ENCODE measurements around the gene RGS9. TPM values are rescaled to one million over a fixed set of nuclear protein-coding genes. Genes with fewer than 3 reads are reported as not detected.

Gene RGS9
- total RNA-seq, 1 experiment from 2014 or later: 0.49 TPM

DNA sequence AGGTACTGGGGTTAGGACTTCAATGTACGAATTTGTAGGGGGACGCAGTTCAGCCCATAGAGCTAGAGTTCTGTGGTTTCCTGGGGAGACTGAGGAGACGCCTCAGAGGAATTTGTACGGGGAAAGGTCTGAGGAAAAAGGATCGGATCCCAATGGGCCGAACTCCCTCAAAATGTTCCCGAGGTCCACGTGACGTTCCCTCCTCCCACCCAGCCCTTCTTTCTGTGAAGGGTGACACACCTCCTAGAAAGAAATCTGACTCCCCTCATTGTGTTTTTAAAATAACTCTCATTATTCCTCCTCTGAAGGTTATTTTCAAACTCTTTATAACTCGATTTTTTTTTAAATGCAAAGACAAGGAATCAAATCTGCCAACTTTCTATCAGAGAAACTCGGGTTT, 8.6 kb downstream of the RGS9 start:
- DNase-seq (ENCODE audit: unreplicated experiment): no peak
- Mint-ChIP-seq H3K4me1 (ENCODE audit: insufficient read depth, unreplicated experiment) (no peaks in the 10 kb centered on the region), H3K4me3 (ENCODE audit: unreplicated experiment) (no peak overlapping the region), H3K9me3 (ENCODE audit: unreplicated experiment) (no peaks in the 10 kb centered on the region), H3K27me3 (ENCODE audit: insufficient read depth, unreplicated experiment) (peaks cover 11% of the 10 kb centered on the region), H3K27ac (ENCODE audit: low read depth, unreplicated experiment) (no peak overlapping the region), H3K36me3 (ENCODE audit: insufficient read depth, unreplicated experiment) (no peaks in the 10 kb centered on the region)
- CTCF ChIA-PET: interaction anchor here (0.7 kb wide), 2 partner anchors 11 to 39 kb away, joined by 3 to 5 read pairs; no protein-coding TSS in a partner anchor
- intact Hi-C loops (cut with micrococcal nuclease): no loop called here
- TF ChIP-seq, protein P1, sequence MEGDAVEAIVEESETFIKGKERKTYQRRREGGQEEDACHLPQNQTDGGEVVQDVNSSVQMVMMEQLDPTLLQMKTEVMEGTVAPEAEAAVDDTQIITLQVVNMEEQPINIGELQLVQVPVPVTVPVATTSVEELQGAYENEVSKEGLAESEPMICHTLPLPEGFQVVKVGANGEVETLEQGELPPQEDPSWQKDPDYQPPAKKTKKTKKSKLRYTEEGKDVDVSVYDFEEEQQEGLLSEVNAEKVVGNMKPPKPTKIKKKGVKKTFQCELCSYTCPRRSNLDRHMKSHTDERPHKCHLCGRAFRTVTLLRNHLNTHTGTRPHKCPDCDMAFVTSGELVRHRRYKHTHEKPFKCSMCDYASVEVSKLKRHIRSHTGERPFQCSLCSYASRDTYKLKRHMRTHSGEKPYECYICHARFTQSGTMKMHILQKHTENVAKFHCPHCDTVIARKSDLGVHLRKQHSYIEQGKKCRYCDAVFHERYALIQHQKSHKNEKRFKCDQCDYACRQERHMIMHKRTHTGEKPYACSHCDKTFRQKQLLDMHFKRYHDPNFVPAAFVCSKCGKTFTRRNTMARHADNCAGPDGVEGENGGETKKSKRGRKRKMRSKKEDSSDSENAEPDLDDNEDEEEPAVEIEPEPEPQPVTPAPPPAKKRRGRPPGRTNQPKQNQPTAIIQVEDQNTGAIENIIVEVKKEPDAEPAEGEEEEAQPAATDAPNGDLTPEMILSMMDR (IDR thresholded peaks at IDR 0.05; ENCODE audit: unreplicated experiment): no peak
- POLR2A ChIA-PET: no interaction called here
- BruUV-seq (replicated peaks): no TSS peak

GRCh38 chr17:65147955-65148354, 10.8 kb downstream of the RGS9 start:
- H3K9me3 Mint-ChIP-seq (ENCODE audit: unreplicated experiment): no peaks in the 10 kb centered on the region
- no peak overlapping the region for H3K27ac Mint-ChIP-seq (ENCODE audit: low read depth, unreplicated experiment)
- POLR2A ChIA-PET: no interaction called here
- no peaks in the 10 kb centered on the region for H3K4me1 Mint-ChIP-seq (ENCODE audit: insufficient read depth, unreplicated experiment)
- TF ChIP-seq, protein P1 (IDR thresholded peaks at IDR 0.05; ENCODE audit: unreplicated experiment): no peak
- H3K4me3 Mint-ChIP-seq (ENCODE audit: unreplicated experiment): no peak overlapping the region
- no peaks in the 10 kb centered on the region for H3K36me3 Mint-ChIP-seq (ENCODE audit: insufficient read depth, unreplicated experiment)
- no peak for DNase-seq (ENCODE audit: unreplicated experiment)
- H3K27me3 Mint-ChIP-seq (ENCODE audit: insufficient read depth, unreplicated experiment): peaks cover 11% of the 10 kb centered on the region
- CTCF ChIA-PET: no interaction called here
- intact Hi-C loops (cut with micrococcal nuclease): no loop called here
- no TSS peak for BruUV-seq (replicated peaks)

DNA sequence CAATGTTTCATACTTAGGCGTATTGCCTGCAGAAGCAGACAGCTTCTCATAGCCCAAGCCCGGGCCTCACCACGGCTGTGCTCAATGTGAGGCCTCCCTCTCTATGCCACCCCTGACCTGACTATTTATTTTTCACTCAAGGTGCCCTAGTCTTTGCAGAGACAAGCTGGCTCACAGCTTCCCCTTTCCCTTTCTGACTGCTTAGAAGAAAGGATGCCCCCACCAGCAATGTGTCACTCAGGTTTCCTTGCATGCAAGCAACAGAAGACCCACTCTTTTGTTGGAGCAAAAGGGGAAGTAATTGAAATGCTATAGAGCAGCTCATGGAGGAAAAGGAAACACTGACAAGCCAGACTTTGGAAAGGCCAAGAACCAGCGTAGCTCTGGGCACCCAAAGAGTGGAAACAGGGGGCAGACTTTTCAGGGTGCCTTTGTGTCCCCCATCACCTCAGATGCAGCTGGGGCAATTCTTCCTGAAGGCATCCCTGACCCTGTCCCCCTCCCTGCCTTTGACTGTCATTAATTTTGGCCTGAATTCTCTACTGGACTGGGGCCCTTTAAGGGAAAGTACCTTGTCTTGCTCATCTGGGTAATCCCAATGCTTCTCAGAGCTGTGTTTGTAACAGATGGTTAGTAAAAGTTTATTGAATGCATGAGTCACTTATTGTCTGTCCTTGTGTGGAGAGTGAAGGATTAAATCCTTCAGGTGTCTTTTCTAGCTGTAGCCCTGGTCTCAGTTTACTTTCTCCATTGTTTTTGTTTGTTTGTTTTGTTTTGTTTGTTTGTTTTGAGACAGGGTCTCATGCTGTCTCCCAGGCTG, 17.8 kb downstream of the RGS9 start:
- Mint-ChIP-seq H3K9me3 (ENCODE audit: unreplicated experiment) (no peaks in the 10 kb centered on the region), H3K27me3 (ENCODE audit: insufficient read depth, unreplicated experiment) (peaks cover 11% of the 10 kb centered on the region), H3K36me3 (ENCODE audit: insufficient read depth, unreplicated experiment) (no peaks in the 10 kb centered on the region), H3K4me1 (ENCODE audit: insufficient read depth, unreplicated experiment) (peaks cover 6% of the 10 kb centered on the region), H3K4me3 (ENCODE audit: unreplicated experiment) (no peak overlapping the region), H3K27ac (ENCODE audit: low read depth, unreplicated experiment) (no peak overlapping the region)
- intact Hi-C loops (cut with micrococcal nuclease): no loop called here
- CTCF ChIA-PET: interaction anchor here (0.7 to 1.8 kb wide), 5 partner anchors 11 to 579 kb away, joined by 3 to 4 read pairs (median 3); partner anchors contain the start of gene RGS9
- POLR2A ChIA-PET: no interaction called here
- peak; percentile 44 for DNase-seq (ENCODE audit: unreplicated experiment)
- TF ChIP-seq, protein P1 (IDR thresholded peaks at IDR 0.05; ENCODE audit: unreplicated experiment): no peak
- BruUV-seq (replicated peaks): no TSS peak

GRCh38 chr17:65155622-65156021, 18.5 kb downstream of the RGS9 start:
- Mint-ChIP-seq H3K4me1 (ENCODE audit: insufficient read depth, unreplicated experiment) (peaks cover 6% of the 10 kb centered on the region), H3K36me3 (ENCODE audit: insufficient read depth, unreplicated experiment) (no peaks in the 10 kb centered on the region), H3K4me3 (ENCODE audit: unreplicated experiment) (no peak overlapping the region), H3K27ac (ENCODE audit: low read depth, unreplicated experiment) (no peak overlapping the region), H3K9me3 (ENCODE audit: unreplicated experiment) (no peaks in the 10 kb centered on the region), H3K27me3 (ENCODE audit: insufficient read depth, unreplicated experiment) (peaks cover 11% of the 10 kb centered on the region)
- no TSS peak for BruUV-seq (replicated peaks)
- TF ChIP-seq, protein P1 (IDR thresholded peaks at IDR 0.05; ENCODE audit: unreplicated experiment): no peak
- CTCF ChIA-PET: interaction anchor here (0.7 to 1.8 kb wide), 3 partner anchors 10 to 580 kb away, joined by 3 to 4 read pairs (median 4); partner anchors contain the start of gene RGS9
- POLR2A ChIA-PET: no interaction called here
- intact Hi-C loops (cut with micrococcal nuclease): no loop called here
- DNase-seq (ENCODE audit: unreplicated experiment): no peak
